Activated B cell treated with CpG ODN at 0.5 μM for 24 hours (primary cell): ENCODE results near the gene FRS3. TPM values are rescaled to one million over a fixed set of nuclear protein-coding genes. Genes with fewer than 3 reads are reported as not detected.

ENCODE experiments used
- ATAC-seq: fragments of 200-7000 bp; cut with Tn5 transposase; one replicate; pipeline ENCODE4 v1.10.0; 2021; ENCODE audit warnings: low read depth, mild to moderate bottlenecking, moderate library complexity
- CTCF ChIA-PET: fragments of 350-600 bp; sonication (Branson Sonifier 250); formaldehyde crosslinking; loops from one replicate; lab custom pipeline; 2021; ENCODE audit warnings: antibody characterized with exemption; lab: Charles Lee
- POLR2A ChIA-PET: fragments of 350-600 bp; sonication (Branson Sonifier 250); formaldehyde crosslinking; loops from one replicate; lab custom pipeline; 2021; ENCODE audit warnings: antibody characterized with exemption; lab: Charles Lee
- DNase-seq: peaks from one replicate; pipeline ENCODE4 v3.0.0; 2022
- H3K27ac Mint-ChIP-seq: one replicate; pipeline ENCODE4 v1.8.0; 2020; ENCODE audit warnings: mixed read lengths
- H3K27me3 Mint-ChIP-seq: one replicate; pipeline ENCODE4 v1.8.0; 2021; ENCODE audit warnings: mixed read lengths
- H3K36me3 Mint-ChIP-seq: one replicate; pipeline ENCODE4 v1.8.0; 2021; ENCODE audit warnings: low read depth, mixed read lengths
- H3K4me1 Mint-ChIP-seq: one replicate; pipeline ENCODE4 v1.8.0; 2021; ENCODE audit warnings: mixed read lengths
- H3K4me3 Mint-ChIP-seq: one replicate; pipeline ENCODE4 v1.8.0; 2020; ENCODE audit warnings: mild to moderate bottlenecking, mixed read lengths
- H3K9me3 Mint-ChIP-seq: one replicate; pipeline ENCODE4 v1.8.0; 2020; ENCODE audit warnings: mixed read lengths
- intact Hi-C: fragments of 100-400 bp; cut with micrococcal nuclease; formaldehyde crosslinking; loops from one replicate; pipeline ENCODE4 v1.15.1; 2024
- total RNA-seq: library from RNA; stranded (reverse); gene quantifications from 2 replicates; pipeline ENCODE4 v1.2.3, GENCODE V29; 2022
- TF ChIP-seq, protein P1 (sequence below): fragments of 200-600 bp; IDR thresholded peaks from one replicate; pipeline ENCODE4 v1.8.0; 2022; ENCODE audit warnings: antibody characterized with exemption, mild to moderate bottlenecking

The FRS3 gene
- total RNA-seq, 1 donor from 2014 or later = 6.7 TPM

DNA sequence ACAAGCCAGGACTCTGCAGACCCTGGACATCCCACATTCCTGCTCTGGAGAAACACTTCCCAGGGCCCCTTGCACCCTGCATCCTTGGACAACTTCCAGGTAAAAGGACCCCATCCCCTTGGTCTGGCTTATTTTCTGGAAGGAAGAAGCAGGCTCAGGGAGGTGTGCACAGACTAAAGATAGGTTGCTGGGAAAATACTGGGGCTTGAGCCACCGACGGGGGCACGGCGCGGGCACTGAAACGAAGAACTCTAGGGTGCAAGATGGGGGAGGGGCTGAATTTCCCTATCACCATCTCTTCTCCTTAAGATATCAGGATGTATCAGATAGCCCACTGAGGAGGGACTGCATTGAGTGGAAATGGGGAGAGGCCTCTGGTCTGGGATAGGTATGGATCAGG lies 805 bp downstream of the FRS3 start:
- no peak for ATAC-seq
- Mint-ChIP-seq H3K27ac (no peak overlapping the region), H3K4me3 (peak overlapping the region; percentile 88), H3K4me1 (peaks cover 17% of the 10 kb centered on the region), H3K36me3 (peaks cover 23% of the 10 kb centered on the region), H3K27me3 (no peaks in the 10 kb centered on the region), H3K9me3 (no peaks in the 10 kb centered on the region)
- intact Hi-C loops = loop anchor here (1.0 kb wide), 1 partner anchor 8 kb away; the partner anchor contains the start of gene TOMM6
- POLR2A ChIA-PET = interaction anchor here (0.6 to 1.6 kb wide), 4 partner anchors 8 to 272 kb away, joined by 3 to 4 read pairs (median 3); partner anchors contain the start of genes TAF8 and TOMM6
- CTCF ChIA-PET = interaction anchor here (1.2 to 4.0 kb wide), 3 partner anchors 10 to 325 kb away, joined by 4 to 27 read pairs (median 5); no protein-coding TSS in a partner anchor
- TF ChIP-seq, protein P1, sequence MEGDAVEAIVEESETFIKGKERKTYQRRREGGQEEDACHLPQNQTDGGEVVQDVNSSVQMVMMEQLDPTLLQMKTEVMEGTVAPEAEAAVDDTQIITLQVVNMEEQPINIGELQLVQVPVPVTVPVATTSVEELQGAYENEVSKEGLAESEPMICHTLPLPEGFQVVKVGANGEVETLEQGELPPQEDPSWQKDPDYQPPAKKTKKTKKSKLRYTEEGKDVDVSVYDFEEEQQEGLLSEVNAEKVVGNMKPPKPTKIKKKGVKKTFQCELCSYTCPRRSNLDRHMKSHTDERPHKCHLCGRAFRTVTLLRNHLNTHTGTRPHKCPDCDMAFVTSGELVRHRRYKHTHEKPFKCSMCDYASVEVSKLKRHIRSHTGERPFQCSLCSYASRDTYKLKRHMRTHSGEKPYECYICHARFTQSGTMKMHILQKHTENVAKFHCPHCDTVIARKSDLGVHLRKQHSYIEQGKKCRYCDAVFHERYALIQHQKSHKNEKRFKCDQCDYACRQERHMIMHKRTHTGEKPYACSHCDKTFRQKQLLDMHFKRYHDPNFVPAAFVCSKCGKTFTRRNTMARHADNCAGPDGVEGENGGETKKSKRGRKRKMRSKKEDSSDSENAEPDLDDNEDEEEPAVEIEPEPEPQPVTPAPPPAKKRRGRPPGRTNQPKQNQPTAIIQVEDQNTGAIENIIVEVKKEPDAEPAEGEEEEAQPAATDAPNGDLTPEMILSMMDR = no peak
- no peak for DNase-seq

DNA sequence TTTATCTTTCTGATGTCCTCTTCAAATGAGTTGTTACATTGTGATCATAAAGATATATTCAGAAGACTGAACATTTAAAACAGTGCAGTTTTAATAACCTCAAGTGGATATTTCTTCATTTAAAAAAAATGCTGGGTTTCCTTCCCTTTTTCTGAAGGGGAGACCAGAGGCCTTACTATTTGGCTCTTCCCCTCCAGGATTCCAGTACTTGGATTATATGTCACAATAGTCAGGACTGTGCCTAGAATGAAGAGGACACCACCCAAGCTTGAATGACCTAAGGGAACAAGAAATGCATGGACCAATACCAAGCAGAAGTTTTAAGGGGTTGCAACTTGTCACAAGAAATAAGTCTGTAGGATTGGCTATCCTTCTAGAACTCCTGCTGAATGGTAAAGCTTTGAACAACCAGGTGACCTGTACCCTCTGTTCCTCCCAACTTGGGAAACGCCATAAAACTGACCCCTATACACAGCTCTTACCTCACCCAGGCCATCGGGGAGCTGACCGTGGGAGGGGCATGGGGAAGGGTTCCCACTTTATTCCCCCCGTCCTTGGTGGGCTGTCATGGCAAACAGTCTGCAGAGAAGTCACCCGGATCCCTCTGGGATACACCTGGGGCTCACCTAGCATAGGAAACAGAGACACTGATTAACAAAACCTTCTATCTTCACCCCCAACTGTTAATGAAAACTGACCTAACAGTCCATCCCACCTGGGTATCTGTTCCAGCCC lies 2.0 kb downstream of the FRS3 start:
- Mint-ChIP-seq H3K36me3 (peaks cover 26% of the 10 kb centered on the region), H3K4me3 (no peak overlapping the region), H3K4me1 (peaks cover 17% of the 10 kb centered on the region), H3K9me3 (no peaks in the 10 kb centered on the region), H3K27ac (no peak overlapping the region), H3K27me3 (no peaks in the 10 kb centered on the region)
- ATAC-seq (no peak), DNase-seq (no peak)
- TF ChIP-seq, protein P1 = no peak
- CTCF ChIA-PET = interaction anchor here (1.1 to 4.0 kb wide), 4 partner anchors 8 to 326 kb away, joined by 3 to 27 read pairs (median 4); no protein-coding TSS in a partner anchor
- POLR2A ChIA-PET = interaction anchor here (1.6 to 1.9 kb wide), 2 partner anchors 175 to 273 kb away, joined by 3 to 13 read pairs; partner anchors contain the start of gene TAF8
- intact Hi-C loops = loop anchor here (2.0 kb wide), 1 partner anchor 409 kb away; no protein-coding TSS in a partner anchor

DNA sequence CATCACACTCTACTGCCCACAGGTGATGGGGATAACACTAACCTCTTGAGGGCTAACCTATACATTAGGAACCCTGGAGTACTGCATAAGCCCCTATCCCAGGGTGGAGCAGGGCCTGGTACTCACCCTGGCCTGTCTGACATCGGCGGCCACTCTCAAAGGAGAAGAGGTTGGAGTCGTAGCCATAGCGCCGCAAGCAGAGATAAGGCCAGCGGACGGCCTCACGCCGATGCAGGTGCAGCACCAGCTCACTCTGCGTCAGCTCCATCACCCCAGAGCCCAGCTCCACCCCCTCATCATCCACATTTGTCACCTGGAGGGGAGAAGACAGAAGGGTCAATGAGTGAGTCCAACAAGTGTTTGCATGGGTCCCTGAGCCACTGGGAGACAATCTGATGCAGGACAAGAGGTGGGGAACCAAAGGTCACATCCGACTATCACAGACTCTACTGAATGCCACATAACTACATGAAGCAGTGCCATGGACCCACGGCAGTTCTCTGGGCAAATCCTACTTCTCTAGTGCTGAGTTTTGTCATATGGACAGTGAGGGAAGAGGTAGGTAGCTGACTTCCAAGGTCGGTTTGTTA lies 4.3 kb downstream of the FRS3 start:
- ATAC-seq = no peak
- H3K27ac Mint-ChIP-seq = no peak overlapping the region
- no peaks in the 10 kb centered on the region for H3K9me3 Mint-ChIP-seq
- ChIA-PET CTCF (interaction anchor here (1.0 to 4.0 kb wide), 6 partner anchors 12 to 289 kb away, joined by 3 to 27 read pairs (median 6); partner anchors contain the start of gene TOMM6), POLR2A (interaction anchor here (0.5 to 1.2 kb wide), 4 partner anchors 12 to 406 kb away, joined by 3 to 10 read pairs (median 4); partner anchors contain the start of gene TOMM6)
- H3K4me3 Mint-ChIP-seq = no peak overlapping the region
- peaks cover 11% of the 10 kb centered on the region for H3K4me1 Mint-ChIP-seq
- no peak for DNase-seq
- TF ChIP-seq, protein P1 = no peak
- peaks cover 45% of the 10 kb centered on the region for H3K36me3 Mint-ChIP-seq
- no peaks in the 10 kb centered on the region for H3K27me3 Mint-ChIP-seq
- intact Hi-C loops = no loop called here

DNA sequence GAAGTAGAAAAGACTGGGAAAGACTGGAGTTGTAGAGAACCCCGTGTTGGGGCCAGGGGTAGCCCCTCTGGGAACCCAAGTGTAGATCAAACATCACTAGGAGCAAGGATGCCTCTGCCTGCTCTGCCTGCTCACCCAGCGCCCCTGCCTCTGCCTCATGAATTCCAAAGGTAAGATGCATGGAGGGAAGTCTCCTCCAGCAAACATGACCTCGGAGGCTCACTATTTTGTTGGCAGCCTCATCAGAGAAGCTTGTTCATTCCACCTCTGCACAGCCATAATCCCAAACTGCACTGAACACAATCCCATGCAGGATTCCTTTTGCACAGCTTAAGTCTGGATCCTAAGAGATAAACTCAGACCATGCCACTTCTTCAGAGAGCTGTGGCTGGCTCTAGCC lies 4.9 kb downstream of the FRS3 start:
- CTCF ChIA-PET = interaction anchor here (1.4 to 4.0 kb wide), 4 partner anchors 12 to 288 kb away, joined by 3 to 27 read pairs (median 6); partner anchors contain the start of gene TOMM6
- peaks cover 49% of the 10 kb centered on the region for H3K36me3 Mint-ChIP-seq

More for the DNA sequence above, 4.9 kb downstream of the FRS3 start:
- TF ChIP-seq, protein P1 = no peak
- Mint-ChIP-seq H3K9me3 (no peaks in the 10 kb centered on the region), H3K4me1 (peaks cover 10% of the 10 kb centered on the region), H3K27ac (no peak overlapping the region), H3K27me3 (no peaks in the 10 kb centered on the region), H3K4me3 (no peak overlapping the region)
- DNase-seq (no peak), ATAC-seq (no peak)
- intact Hi-C loops = no loop called here
- POLR2A ChIA-PET = interaction anchor here (0.5 to 1.2 kb wide), 3 partner anchors 92 to 406 kb away, joined by 3 to 10 read pairs (median 3); no protein-coding TSS in a partner anchor
